GM12878 (cell line): Measurements from ENCODE around the gene ARHGEF25. TPM values are rescaled to one million over a fixed set of nuclear protein-coding genes. Genes with fewer than 3 reads are reported as not detected.

Experiments
- ATAC-seq: fragments of 200-7000 bp; cut with Tn5 transposase; 3 replicates; pipeline ENCODE4 v1.9.1; 2020; ENCODE audit warnings: mild to moderate bottlenecking, moderate library complexity
- BruUV-seq: library from RNA; stranded (reverse); fragments of 400-500 nt; replicated peaks from 2 replicates; lab custom pipeline; 2021; lab: Mats Ljungman, UMichigan
- CTCF ChIA-PET: fragments of 300-600 bp; sonication (Branson Sonifier 250); formaldehyde crosslinking; extraction: SDS; loops from one replicate; lab custom pipeline; 2021; ENCODE audit warnings: inconsistent platforms; lab: Yijun Ruan, JAX
- POLR2A ChIA-PET: fragments of 350-600 bp; formaldehyde crosslinking; extraction: SDS; loops from one replicate; lab custom pipeline; 2021; ENCODE audit warnings: inconsistent platforms; lab: Charles Lee
- RAD21 ChIA-PET: fragments of 300-600 bp; sonication (Branson Sonifier 250); formaldehyde crosslinking; loops from one replicate; lab custom pipeline; 2023; ENCODE audit warnings: antibody characterized with exemption; ENCODE audit not compliant: unreplicated experiment; lab: Charles Lee
- SMC1A ChIA-PET: fragments of 300-600 bp; sonication (Branson Sonifier 250); formaldehyde crosslinking; loops from one replicate; lab custom pipeline; 2023; ENCODE audit not compliant: unreplicated experiment, uncharacterized antibody; lab: Charles Lee
- DNase-seq: peaks from one replicate; pipeline ENCODE4 v3.0.0-alpha.2; 2011; ENCODE audit warnings: low read depth, low spot score
- FAIRE-seq: peaks from 3 replicates; lab custom pipeline; 2011; peaks lifted over from hg19 to GRCh38; lab: Jason Lieb, UNC
- H2AFZ ChIP-seq: 2 replicates; pipeline ENCODE4 v1.6.0; 2011; ENCODE audit warnings: low read depth, low read length, control low read depth; ENCODE audit not compliant: control insufficient read depth
- H3K27ac ChIP-seq: 2 replicates; pipeline ENCODE4 v1.5.1; 2011; ENCODE audit warnings: control low read depth; ENCODE audit not compliant: control insufficient read depth, insufficient read depth
- H3K27me3 ChIP-seq, 2 experiments: replicated peaks in 1 of 2; 2 replicates each; pipeline versions ENCODE4 v1.6.0 to v1.6.1; 2011; ENCODE audit warnings: low read length in 1 of 2; ENCODE audit not compliant: control insufficient read depth in 2 of 2, insufficient read depth in 2 of 2
- H3K36me3 ChIP-seq, 2 experiments: 2 replicates each; pipeline ENCODE4 v1.5.1; 2011; ENCODE audit warnings: low read length in 1 of 2; ENCODE audit not compliant: control insufficient read depth in 2 of 2, insufficient read depth in 2 of 2
- H3K4me1 ChIP-seq: 2 replicates; pipeline ENCODE4 v1.6.1; 2011; ENCODE audit warnings: mild to moderate bottlenecking, low read length, moderate library complexity, mixed read lengths; ENCODE audit not compliant: control insufficient read depth, insufficient read depth
- H3K4me2 ChIP-seq: 2 replicates; pipeline ENCODE4 v1.6.0; 2011; ENCODE audit warnings: control low read depth; ENCODE audit not compliant: control insufficient read depth, insufficient read depth
- H3K4me3 ChIP-seq: fragments of 200-600 bp; sonication (generic); 2 replicates; pipeline ENCODE4 v1.5.1; 2016
- H3K79me2 ChIP-seq: 2 replicates; pipeline ENCODE4 v1.6.0; 2011; ENCODE audit warnings: low read length; ENCODE audit not compliant: control insufficient read depth, insufficient read depth
- H3K9ac ChIP-seq: 2 replicates; pipeline ENCODE4 v1.8.0; 2011; ENCODE audit warnings: low read length, control low read depth, mixed read lengths; ENCODE audit not compliant: control insufficient read depth, insufficient read depth
- H3K9me3 ChIP-seq: replicated peaks from 3 replicates; pipeline ENCODE4 v1.5.1; 2011; ENCODE audit warnings: mild to moderate bottlenecking, low read length; ENCODE audit not compliant: control insufficient read depth, insufficient read depth
- H4K20me1 ChIP-seq: 2 replicates; pipeline ENCODE4 v1.6.0; 2011; ENCODE audit not compliant: control insufficient read depth, insufficient read depth
- ATF7 ChIP-seq: fragments of 450-650 bp; IDR thresholded peaks from 2 replicates; pipeline ENCODE4 v1.6.1; 2016; ENCODE audit warnings: low read depth, mild to moderate bottlenecking
- CEBPB ChIP-seq, 2 experiments: fragments of 150-350 bp in 1 of 2; IDR thresholded peaks; 2 replicates each; pipeline ENCODE4 v1.6.1; 2012 to 2014; ENCODE audit warnings: low read depth in 2 of 2, low read length in 2 of 2, borderline replicate concordance in 1 of 2, inconsistent platforms in 1 of 2
- EZH2 ChIP-seq: IDR thresholded peaks from 2 replicates; pipeline ENCODE4 v1.6.1; 2012; ENCODE audit warnings: low read depth, mild to moderate bottlenecking, control low read depth, inconsistent platforms, low read length, borderline replicate concordance; ENCODE audit not compliant: control insufficient read depth
- FOXM1 ChIP-seq: IDR thresholded peaks from 2 replicates; pipeline ENCODE4 v1.6.1; 2012; ENCODE audit warnings: low read depth, mild to moderate bottlenecking, inconsistent platforms, low read length, moderate library complexity
- GABPA ChIP-seq: IDR thresholded peaks from 2 replicates; pipeline ENCODE4 v1.6.1; 2014; ENCODE audit warnings: antibody characterized with exemption, low read depth, mild to moderate bottlenecking, inconsistent platforms
- HDAC6 ChIP-seq: fragments of 200-600 bp; sonication (generic); IDR thresholded peaks from one replicate; pipeline ENCODE4 v1.8.0; 2017; ENCODE audit warnings: antibody characterized with exemption; ENCODE audit not compliant: unreplicated experiment
- HDGF ChIP-seq: fragments of 450-650 bp; IDR thresholded peaks from 2 replicates; pipeline ENCODE4 v1.6.1; 2016; ENCODE audit warnings: antibody characterized with exemption
- KLF5 ChIP-seq: fragments of 450-650 bp; IDR thresholded peaks from 2 replicates; pipeline ENCODE4 v1.6.1; 2014; ENCODE audit warnings: mild to moderate bottlenecking; ENCODE audit not compliant: partially characterized antibody
- MYB ChIP-seq: fragments of 150-350 bp; IDR thresholded peaks from 2 replicates; pipeline ENCODE4 v1.6.1; 2014; ENCODE audit warnings: mild to moderate bottlenecking, low read depth, low read length, borderline replicate concordance
- POLR2A ChIP-seq: IDR thresholded peaks from 2 replicates; pipeline ENCODE4 v1.6.1; 2011; ENCODE audit warnings: low read depth, mild to moderate bottlenecking, low read length
- SRF ChIP-seq, 2 experiments: IDR thresholded peaks; 2 replicates each; pipeline ENCODE4 v1.6.1; 2011; ENCODE audit warnings: low read depth in 2 of 2, low read length in 2 of 2, mild to moderate bottlenecking in 1 of 2, moderate library complexity in 1 of 2
- TCF12 ChIP-seq: IDR thresholded peaks from 2 replicates; pipeline ENCODE4 v1.6.1; 2011; ENCODE audit warnings: low read depth, mild to moderate bottlenecking, low read length
- TCF7 ChIP-seq: IDR thresholded peaks from 2 replicates; pipeline ENCODE4 v1.6.1; 2014; ENCODE audit warnings: antibody characterized with exemption, borderline replicate concordance
- WRNIP1 ChIP-seq: IDR thresholded peaks from 2 replicates; pipeline ENCODE4 v1.6.1; 2011; ENCODE audit warnings: low read depth, low read length, improper control_type of control experiment, borderline replicate concordance
- ZNF274 ChIP-seq: IDR thresholded peaks from one replicate; pipeline ENCODE4 v1.8.0; 2011; ENCODE audit not compliant: insufficient read length, insufficient read depth
- ZNF622 ChIP-seq: fragments of 450-650 bp; IDR thresholded peaks from 2 replicates; pipeline ENCODE4 v1.6.1; 2017; ENCODE audit warnings: mild to moderate bottlenecking, inconsistent platforms
- WGBS: methylation state at CpG from one replicate; pipeline ENCODE4 v1.1.6; 2016; ENCODE audit warnings: low lambda C conversion rate; ENCODE audit not compliant: insufficient replicate concordance, insufficient coverage; ENCODE audit errors: missing lambda C conversion rate; 5-methylcytosine and 5-hydroxymethylcytosine counted together
- in situ Hi-C: fragments of 300-500 bp; cut with MboI; formaldehyde crosslinking; loops from 9 replicates; pipeline ENCODE4 v1.14.3; 2018; ENCODE audit warnings: mixed read lengths
- intact Hi-C: fragments of 100-400 bp; cut with micrococcal nuclease; formaldehyde crosslinking; loops from one replicate; pipeline ENCODE4 v1.14.2; 2022; ENCODE audit not compliant: unreplicated experiment
- polyA plus RNA-seq, 11 experiments: library from polyadenylated mRNA; depleted of rRNA in 4 of 11; unstranded in 6 of 11; stranded (reverse) in 5 of 11; fragments of >200 nt; fragmentation: Nextera tagmentation in 4 of 11; fragmentation: Illumina TruSeq in 1 of 11; extraction: Ambion mirVana in 4 of 11; extraction: Trizol in 1 of 11; gene quantifications; 1 replicate in 1 of 11; 2 replicates in 10 of 11; pipeline versions ENCODE4 v1.2.1 to v1.2.3, GENCODE V29; 2011 to 2016; ENCODE audit warnings: inconsistent platforms in 2 of 11, missing spikeins in 2 of 11, low read depth in 1 of 11
- total RNA-seq, 4 experiments: library from RNA; depleted of rRNA in 3 of 4; stranded (reverse); fragments of >200 nt in 3 of 4; fragmentation: Illumina TruSeq in 1 of 4; extraction: Trizol in 1 of 4; gene quantifications; 2 replicates each; pipeline versions ENCODE4 v1.2.1 to v1.2.3, GENCODE V29; 2013 to 2021
- TF ChIP-seq, protein P1 (sequence below): fragments of 450-650 bp; IDR thresholded peaks from 2 replicates; pipeline ENCODE4 v1.6.1; 2017; ENCODE audit warnings: mild to moderate bottlenecking, low read depth, inconsistent platforms; ENCODE audit not compliant: poor library complexity, severe bottlenecking
- TF ChIP-seq, protein P2 (sequence below): IDR thresholded peaks from 2 replicates; pipeline ENCODE4 v1.6.1; 2011; ENCODE audit warnings: mild to moderate bottlenecking, low read depth, low read length, moderate library complexity; ENCODE audit not compliant: insufficient replicate concordance

ARHGEF25 gene
- total and polyA plus RNA-seq, 10 of the 15 experiments (the other 5 are each of a cell fraction or from before 2014, with no cell fraction given): 0.08 to 4.5 (median 1.2) TPM; not detected in 3

DNA sequence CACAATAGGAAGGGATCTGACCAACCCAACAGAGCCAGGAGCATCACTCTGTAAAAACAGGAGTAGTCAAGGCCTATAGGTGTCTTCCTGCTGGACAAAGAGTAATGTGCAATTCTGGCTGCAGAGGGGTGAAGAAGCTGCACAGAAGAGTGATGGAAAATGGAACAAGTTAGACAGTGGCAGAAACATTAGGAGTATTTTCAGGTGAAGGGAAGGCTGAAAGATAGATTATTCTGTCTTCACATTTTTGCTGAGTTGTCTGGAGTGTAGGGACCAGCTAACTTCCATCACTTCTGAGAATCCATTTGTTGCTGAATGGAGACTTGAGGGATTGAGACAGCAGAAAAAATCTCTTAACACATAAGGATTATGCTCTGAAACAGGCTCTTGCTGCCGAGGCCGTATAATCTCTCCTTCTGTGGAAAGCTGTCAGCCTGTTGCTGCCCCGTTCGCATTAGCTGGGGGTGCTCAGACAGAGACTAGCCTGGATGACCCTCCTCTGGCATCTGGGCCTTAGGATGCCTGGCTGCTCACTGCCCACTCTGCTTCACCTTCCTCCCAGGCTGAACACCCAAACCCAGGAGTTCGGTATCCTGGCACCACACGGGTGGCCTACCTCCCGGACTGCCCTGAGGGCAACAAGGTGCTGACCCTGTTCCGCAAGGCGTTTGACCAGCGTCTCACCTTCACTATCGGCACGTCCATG is 3.1 kb upstream of the ARHGEF25 start:
- Histone ChIP-seq H3K36me3 (no peaks in the 10 kb centered on the region; a peak in 1 of 4 replicates), H3K9me3 (no peaks in the 10 kb centered on the region), H3K9ac (no peak overlapping the region), H3K4me1 (peaks cover 4% of the 10 kb centered on the region; the same call in 1 of the 2 replicates), H4K20me1 (no peaks in the 10 kb centered on the region), H2AFZ (no peak overlapping the region), H3K4me2 (no peak overlapping the region), H3K27ac (no peak overlapping the region), H3K4me3 (no peak overlapping the region), H3K27me3 (no peaks in the 10 kb centered on the region)
- ChIA-PET RAD21 (no interaction called here), CTCF (interaction anchor here (0.6 to 1.8 kb wide), 2 partner anchors 13 to 19 kb away, joined by 3 read pairs; no protein-coding TSS in a partner anchor), POLR2A (interaction anchor here (0.6 to 1.0 kb wide), 3 partner anchors 15 to 357 kb away, joined by 3 to 7 read pairs (median 4); partner anchors contain the start of genes PIP4K2C and STAC3)
- ATAC-seq: no peak
- in situ Hi-C loops: no loop called here
- FAIRE-seq: no peak
- intact Hi-C loops: no loop called here
- DNase-seq: no peak
- no TSS peak for BruUV-seq
- TF ChIP-seq GABPA: no peak
- no peak for TF ChIP-seq WRNIP1
- TF ChIP-seq, protein P1, sequence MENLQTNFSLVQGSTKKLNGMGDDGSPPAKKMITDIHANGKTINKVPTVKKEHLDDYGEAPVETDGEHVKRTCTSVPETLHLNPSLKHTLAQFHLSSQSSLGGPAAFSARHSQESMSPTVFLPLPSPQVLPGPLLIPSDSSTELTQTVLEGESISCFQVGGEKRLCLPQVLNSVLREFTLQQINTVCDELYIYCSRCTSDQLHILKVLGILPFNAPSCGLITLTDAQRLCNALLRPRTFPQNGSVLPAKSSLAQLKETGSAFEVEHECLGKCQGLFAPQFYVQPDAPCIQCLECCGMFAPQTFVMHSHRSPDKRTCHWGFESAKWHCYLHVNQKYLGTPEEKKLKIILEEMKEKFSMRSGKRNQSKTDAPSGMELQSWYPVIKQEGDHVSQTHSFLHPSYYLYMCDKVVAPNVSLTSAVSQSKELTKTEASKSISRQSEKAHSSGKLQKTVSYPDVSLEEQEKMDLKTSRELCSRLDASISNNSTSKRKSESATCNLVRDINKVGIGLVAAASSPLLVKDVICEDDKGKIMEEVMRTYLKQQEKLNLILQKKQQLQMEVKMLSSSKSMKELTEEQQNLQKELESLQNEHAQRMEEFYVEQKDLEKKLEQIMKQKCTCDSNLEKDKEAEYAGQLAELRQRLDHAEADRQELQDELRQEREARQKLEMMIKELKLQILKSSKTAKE: no peak
- TF ChIP-seq CEBPB (IDR thresholded peaks at IDR 0.05; ENCODE audit: borderline replicate concordance in 1 of 2, low read depth in 2 of 2, low read length in 2 of 2): no peak
- TF ChIP-seq TCF7: no peak
- no peak for TF ChIP-seq FOXM1
- no peak for TF ChIP-seq ZNF274
- no peak for TF ChIP-seq HDAC6
- TF ChIP-seq MYB: no peak
- no peak for TF ChIP-seq TCF12
- TF ChIP-seq HDGF: no peak
- TF ChIP-seq SRF (IDR thresholded peaks at IDR 0.05; ENCODE audit: low read depth in 2 of 2, low read length in 2 of 2): no peak
- TF ChIP-seq EZH2: no peak
- no peak for TF ChIP-seq POLR2A
- no peak for TF ChIP-seq ATF7
- no peak for TF ChIP-seq ZNF622
- TF ChIP-seq, protein P2, sequence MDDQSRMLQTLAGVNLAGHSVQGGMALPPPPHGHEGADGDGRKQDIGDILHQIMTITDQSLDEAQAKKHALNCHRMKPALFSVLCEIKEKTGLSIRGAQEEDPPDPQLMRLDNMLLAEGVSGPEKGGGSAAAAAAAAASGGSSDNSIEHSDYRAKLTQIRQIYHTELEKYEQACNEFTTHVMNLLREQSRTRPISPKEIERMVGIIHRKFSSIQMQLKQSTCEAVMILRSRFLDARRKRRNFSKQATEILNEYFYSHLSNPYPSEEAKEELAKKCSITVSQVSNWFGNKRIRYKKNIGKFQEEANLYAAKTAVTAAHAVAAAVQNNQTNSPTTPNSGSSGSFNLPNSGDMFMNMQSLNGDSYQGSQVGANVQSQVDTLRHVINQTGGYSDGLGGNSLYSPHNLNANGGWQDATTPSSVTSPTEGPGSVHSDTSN: no peak
- TF ChIP-seq KLF5: no peak
- TF ChIP-seq, all 136 proteins: peak for 0
- SMC1A ChIA-PET: interaction anchor here (0.8 to 1.4 kb wide), 3 partner anchors 9 to 16 kb away, joined by 3 to 4 read pairs (median 3); no protein-coding TSS in a partner anchor
- no peaks in the 10 kb centered on the region for H3K79me2 ChIP-seq
- 90% methylated on average over 12 of the region's 12 CpGs for WGBS
